GM19463 (cell line): ENCODE results near the gene RBM34.
A peak's percentile ranks its signal among the peaks of the same experiment; 100 is the strongest.

Experiments used
- ATAC-seq: cut with Tn5 transposase; IDR thresholded peaks from one replicate; pipeline ENCODE4 v1.9.1; 2021; ENCODE audit warnings: mild to moderate bottlenecking, moderate library complexity; ENCODE audit not compliant: unreplicated experiment

Gene RBM34

DNA sequence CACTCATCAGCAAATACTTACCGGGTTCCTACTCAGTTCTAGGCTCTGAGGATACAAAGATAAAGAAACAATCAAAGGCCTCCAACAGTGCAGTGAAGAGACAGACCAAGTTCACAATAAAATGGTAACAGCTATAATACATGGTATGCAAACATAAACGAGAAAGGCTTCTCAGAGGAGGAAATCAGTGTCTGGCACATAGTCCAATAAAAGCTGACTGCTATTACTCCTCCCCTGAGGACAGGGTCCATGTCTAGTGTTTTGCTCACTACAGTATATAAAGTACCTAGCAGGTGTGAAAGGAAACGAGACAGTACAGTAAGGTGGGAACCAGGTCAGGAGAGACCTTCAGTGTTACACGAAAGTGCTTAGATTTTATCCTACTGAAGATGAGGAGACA, 4.3 kb downstream of the RBM34 start:
- no peak for ATAC-seq

DNA sequence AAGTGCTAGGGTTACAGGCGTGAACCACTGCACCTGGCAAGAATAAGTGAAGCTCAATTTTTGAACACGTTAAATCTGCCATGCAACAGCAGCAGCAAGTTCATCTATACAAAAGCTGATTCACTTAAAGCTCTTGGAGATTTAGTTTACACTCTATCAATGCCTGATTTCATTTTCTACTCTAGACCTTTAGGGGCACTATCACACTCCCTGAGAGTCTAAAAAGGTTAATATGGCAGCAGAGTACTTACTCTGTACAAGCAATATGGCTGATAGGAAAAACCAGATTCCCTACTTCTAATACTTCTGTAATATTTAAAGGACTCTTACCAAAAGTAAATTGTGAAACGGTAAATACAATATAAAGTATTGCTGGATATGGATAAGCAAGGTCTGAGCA, 4.8 kb downstream of the RBM34 start:
- ATAC-seq = no peak

- no peak for ATAC-seq
These were observed 8.8 kb downstream of the RBM34 start for GRCh38 chr1:235152235-235152634.

GRCh38 chr1:235151033-235151432, 10.0 kb downstream of the RBM34 start:
- no peak for ATAC-seq

- ATAC-seq = no peak
These were observed 11.2 kb downstream of the RBM34 start for GRCh38 chr1:235149824-235150223.

DNA sequence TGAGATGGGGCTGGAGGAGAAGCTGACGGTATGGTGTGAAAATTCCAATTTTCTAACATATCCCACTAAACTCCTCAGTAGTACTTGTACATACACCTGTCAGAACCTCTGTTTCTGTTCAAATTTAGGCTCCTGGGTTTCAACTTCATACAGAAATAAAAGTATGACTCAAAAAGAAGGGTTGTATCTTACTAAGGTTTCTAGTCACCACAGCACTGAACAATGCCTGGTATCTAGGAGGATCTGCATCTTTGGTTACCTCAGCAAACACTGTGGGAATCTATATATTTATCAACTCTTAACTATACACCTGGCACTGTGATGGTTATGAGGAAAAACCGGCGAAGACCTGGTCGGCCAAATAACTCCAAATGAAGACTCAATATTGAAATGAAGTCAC, 13.8 kb downstream of the RBM34 start:
- no peak for ATAC-seq

- ATAC-seq = no peak
These were observed 15.4 kb downstream of the RBM34 start for GRCh38 chr1:235145639-235146038.

- ATAC-seq = no peak
These were observed 18.1 kb downstream of the RBM34 start for GRCh38 chr1:235142991-235143390.

- ATAC-seq = no peak
These were observed 21.7 kb downstream of the RBM34 start for GRCh38 chr1:235139315-235139714.

DNA sequence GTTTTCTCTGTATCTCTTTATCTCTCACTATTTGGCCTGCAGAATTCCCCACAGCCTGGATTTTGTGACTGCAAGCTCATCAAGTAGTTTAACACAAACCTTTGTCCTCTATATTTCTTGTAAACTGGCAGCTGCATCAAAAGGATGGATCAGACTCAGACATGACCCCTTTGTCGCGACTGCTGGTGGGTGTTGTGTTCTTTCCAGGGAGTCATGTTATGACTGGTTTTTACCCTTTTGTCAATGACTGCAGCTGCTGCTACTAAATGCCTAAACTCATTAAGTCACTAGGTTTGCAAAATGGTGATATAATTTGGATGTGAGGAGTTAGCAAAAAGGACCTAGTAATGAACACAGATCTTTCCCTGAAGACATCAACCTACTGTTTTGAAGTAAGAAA, 22.2 kb downstream of the RBM34 start:
- ATAC-seq = no peak

GRCh38 chr1:235136111-235136510, 24.9 kb downstream of the RBM34 start:
- no peak for ATAC-seq

- ATAC-seq = no peak
These were observed 26.9 kb downstream of the RBM34 start for GRCh38 chr1:235134171-235134570.

GRCh38 chr1:235133086-235133485, 28.0 kb downstream of the RBM34 start:
- ATAC-seq = no peak

- no peak for ATAC-seq
These were observed 29.1 kb downstream of the RBM34 start for GRCh38 chr1:235131961-235132360.

GRCh38 chr1:235130766-235131270, 30.2 kb downstream of the RBM34 start:
- ATAC-seq = no peak

GRCh38 chr1:235129774-235130570, 31.1 kb downstream of the RBM34 start:
- ATAC-seq = no peak

- peak; percentile 96 for ATAC-seq
These were observed 32.4 kb downstream of the RBM34 start, which contains the start of gene TOMM20 for GRCh38 chr1:235128456-235129328. Gene TOMM20 (minus strand): TSS chr1:235128837. CDS start chr1:235128715, 122 bp downstream.

- ATAC-seq = no peak
These were observed 33.2 kb downstream of the RBM34 start for GRCh38 chr1:235127732-235128455.

DNA sequence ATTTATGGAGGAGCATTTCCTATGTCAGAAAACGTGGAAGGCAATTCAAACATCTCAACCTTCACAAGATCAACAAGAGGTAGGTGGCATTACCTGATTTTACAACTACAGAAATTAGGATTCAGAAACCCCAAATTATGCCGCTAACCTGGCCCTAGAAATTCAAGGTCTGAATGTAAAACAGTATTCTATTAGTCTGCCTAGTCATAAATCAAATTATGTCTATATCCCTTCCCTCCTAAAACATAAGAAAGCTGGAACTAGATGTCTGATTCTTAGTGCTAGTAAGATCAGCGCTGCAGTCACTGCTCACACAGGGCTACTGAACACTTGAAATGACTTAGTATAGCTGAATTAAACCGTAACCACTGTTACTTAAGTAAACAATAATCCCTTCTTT, 33.8 kb downstream of the RBM34 start:
- no peak for ATAC-seq

- no peak for ATAC-seq
These were observed 36.4 kb downstream of the RBM34 start for GRCh38 chr1:235124665-235125064.

DNA sequence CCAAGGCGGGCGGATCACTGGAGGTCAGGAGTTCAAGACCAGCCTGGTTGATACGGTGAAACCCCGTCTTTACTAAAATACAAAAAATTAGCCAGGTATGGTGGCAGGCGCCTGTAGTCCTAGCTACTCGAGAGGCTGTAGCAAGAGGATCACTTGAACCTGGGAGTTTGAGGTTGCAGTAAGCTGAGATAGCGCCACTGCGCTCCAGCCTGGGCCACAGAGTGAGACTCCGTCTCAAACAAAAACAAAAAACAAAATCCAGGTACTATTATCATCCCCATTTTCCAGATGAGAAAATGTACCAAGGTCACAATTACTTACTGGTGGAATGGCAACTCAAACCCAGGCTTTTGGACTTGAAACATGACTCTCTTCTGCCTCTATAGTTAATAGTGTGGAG, 36.9 kb downstream of the RBM34 start:
- no peak for ATAC-seq
